Embryonic facial prominence (tissue), 1 donor: ENCODE data around the gene ATP13A3.

Experiments used
- DNase-seq: peaks from one replicate; pipeline ENCODE4 v3.0.0-alpha.2; 2016; ENCODE audit errors: extremely low spot score

ATP13A3 gene

GRCh38 chr3:194475138-194475932 is 11.5 kb downstream of the ATP13A3 start:
- DNase-seq = no peak

GRCh38 chr3:194474675-194475074 is 12.1 kb downstream of the ATP13A3 start:
- DNase-seq = no peak

- DNase-seq = peak; percentile 60
Measured at GRCh38 chr3:194472290-194472920, 14.4 kb downstream of the ATP13A3 start.

GRCh38 chr3:194471863-194472262 is 14.9 kb downstream of the ATP13A3 start:
- DNase-seq = no peak

GRCh38 chr3:194470615-194471014 is 16.2 kb downstream of the ATP13A3 start:
- DNase-seq = no peak

GRCh38 chr3:194469977-194470376 is 16.8 kb downstream of the ATP13A3 start:
- DNase-seq = no peak

- no peak for DNase-seq
Measured at GRCh38 chr3:194468086-194468485, 18.7 kb downstream of the ATP13A3 start.

- no peak for DNase-seq
Measured at GRCh38 chr3:194466761-194467356, 19.9 kb downstream of the ATP13A3 start.

- DNase-seq = no peak
Measured at GRCh38 chr3:194465920-194466570, 20.8 kb downstream of the ATP13A3 start.

GRCh38 chr3:194465246-194465645 is 21.6 kb downstream of the ATP13A3 start:
- no peak for DNase-seq

GRCh38 chr3:194464692-194465091 is 22.1 kb downstream of the ATP13A3 start:
- no peak for DNase-seq

GRCh38 chr3:194462936-194463335 is 23.9 kb downstream of the ATP13A3 start:
- DNase-seq = no peak

- no peak for DNase-seq
Measured at GRCh38 chr3:194460566-194460965, 26.2 kb downstream of the ATP13A3 start.

- DNase-seq = no peak
Measured at GRCh38 chr3:194458131-194458530, 28.7 kb downstream of the ATP13A3 start.

- DNase-seq = no peak
Measured at GRCh38 chr3:194455481-194455880, 31.3 kb downstream of the ATP13A3 start.

GRCh38 chr3:194450341-194450740 is 36.5 kb downstream of the ATP13A3 start:
- no peak for DNase-seq

- DNase-seq = no peak
Measured at GRCh38 chr3:194449913-194450312, 36.9 kb downstream of the ATP13A3 start.

- DNase-seq = no peak
Measured at GRCh38 chr3:194447657-194448056, 39.1 kb downstream of the ATP13A3 start.

- no peak for DNase-seq
Measured at GRCh38 chr3:194447161-194447560, 39.6 kb downstream of the ATP13A3 start.

- no peak for DNase-seq
Measured at GRCh38 chr3:194446754-194447153, 40.0 kb downstream of the ATP13A3 start.

GRCh38 chr3:194446172-194446571 is 40.6 kb downstream of the ATP13A3 start:
- no peak for DNase-seq

- DNase-seq = peak; percentile 17
Measured at GRCh38 chr3:194443901-194444300, 42.9 kb downstream of the ATP13A3 start.
